ENCODE results near the gene ATP5F1A. TPM values are rescaled to one million over a fixed set of nuclear protein-coding genes. Genes with fewer than 3 reads are reported as not detected.

Gene ATP5F1A
- total RNA-seq, 1 experiment from 2014 or later = 625 TPM

DNA sequence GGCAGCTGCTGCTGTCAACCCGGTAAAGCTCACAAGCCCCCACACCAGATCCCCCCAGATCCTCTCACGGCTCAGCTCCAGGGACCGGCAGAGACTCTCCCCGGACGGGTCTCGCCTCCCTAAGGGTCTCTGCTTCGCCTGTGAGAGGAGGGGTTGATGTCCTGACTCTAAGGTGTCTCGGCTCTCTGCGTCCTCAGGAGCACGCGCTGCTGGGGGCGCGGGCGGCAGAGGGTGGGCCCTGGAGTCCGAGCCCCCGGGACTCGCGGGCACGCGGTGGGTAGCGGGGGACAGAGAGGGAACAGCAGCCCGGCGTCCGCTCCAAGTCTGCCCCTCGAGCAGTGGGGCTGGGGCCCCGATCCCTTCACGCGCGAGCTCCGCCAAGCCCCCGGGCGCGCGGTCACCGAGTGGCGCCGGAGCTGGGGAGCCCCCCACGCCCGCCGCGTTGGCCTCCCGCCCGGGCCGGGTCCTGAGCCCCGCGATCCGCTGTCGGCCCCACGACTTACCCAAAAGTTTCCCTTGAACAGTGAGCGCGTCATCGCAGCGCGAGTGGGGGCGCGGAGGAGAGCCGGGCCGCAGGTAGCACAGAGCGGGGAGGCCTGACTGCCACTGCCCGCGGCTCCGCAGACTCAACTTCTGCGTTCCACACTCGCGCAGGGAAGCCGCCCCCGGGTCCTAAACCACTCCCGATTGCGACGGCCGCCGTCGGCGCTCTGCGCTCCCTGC, 26.3 kb downstream of the ATP5F1A start, which contains the start of gene PSTPIP2:
PSTPIP2 (minus strand) TSS at position 608 of the 723 bp plus-strand sequence; CDS start at position 536, 72 bp downstream.
- Mint-ChIP-seq H3K4me1 (peaks cover 8% of the 10 kb centered on the region in 2 experiments), H3K4me3 (peak within 1 kb of the TSS; percentile 72 to 85), H3K27ac (peak within 1 kb of the TSS in 1 of 3 experiments; percentile 44; a peak in 1 of 7 replicates), H3K27me3 (ENCODE audit: low read depth) (peaks cover 30% of the 10 kb centered on the region), H3K9me3 (peaks cover 0 to 1% of the 10 kb centered on the region in 2 experiments; a peak in 1 of 5 replicates), H3K36me3 (ENCODE audit: insufficient read depth in 1 of 3, low read depth in 3 of 3) (peaks cover 0 to 5% (median 1%) of the 10 kb centered on the region in 3 experiments; a peak in 3 of 7 replicates)
- no peaks in the 10 kb centered on the region for H3K79me1 ChIP-seq (ENCODE audit: insufficient read depth, low read depth, low read length, poor library complexity, severe bottlenecking)
- peak; percentile 49 for DNase-seq
- H4K20me1 ChIP-seq (ENCODE audit: control insufficient read depth, insufficient read depth, insufficient read length) = no peaks in the 10 kb centered on the region
- H3K56ac ChIP-seq (ENCODE audit: insufficient read length, low read depth, low read length) = no peak within 1 kb of the TSS
- H2AFZ ChIP-seq (ENCODE audit: low read length) = no peak within 1 kb of the TSS
- no peak within 1 kb of the TSS for H3T11ph ChIP-seq (ENCODE audit: low read length)
- no peak within 1 kb of the TSS for H3K4ac ChIP-seq (ENCODE audit: low read depth, low read length)
- WGBS (ENCODE audit: extremely low coverage, insufficient read length, low lambda C conversion rate) = no CpG with 5 or more reads among the region's 75 CpGs
- H4K8ac ChIP-seq (replicated peaks; ENCODE audit: insufficient read length, low read depth, low read length) = no peak within 1 kb of the TSS
- no peaks in the 10 kb centered on the region for H3K9me3 ChIP-seq (ENCODE audit: control insufficient read depth, low read depth, low read length)
- no peak within 1 kb of the TSS for H3K9ac ChIP-seq (ENCODE audit: extremely low read depth, insufficient read length, low read length)
- peaks cover 5% of the 10 kb centered on the region for H3K27me3 ChIP-seq (ENCODE audit: insufficient read depth, low read length)
- peaks cover 10% of the 10 kb centered on the region for H3K23me2 ChIP-seq (ENCODE audit: insufficient read length, low read depth, low read length, poor library complexity, severe bottlenecking)
- H3K18ac ChIP-seq (ENCODE audit: insufficient read length, low read depth, low read length) = no peak within 1 kb of the TSS
- H2BK20ac ChIP-seq (ENCODE audit: low read depth, low read length, poor library complexity, severe bottlenecking) = no peak within 1 kb of the TSS
- H4K91ac ChIP-seq (ENCODE audit: insufficient read length, low read depth, low read length) = no peak within 1 kb of the TSS
- no peak within 1 kb of the TSS for H2BK5ac ChIP-seq (ENCODE audit: insufficient read length, low read length)
- no peaks in the 10 kb centered on the region for H3K4me1 ChIP-seq (ENCODE audit: insufficient read depth, low read length)
- H3K79me2 ChIP-seq (ENCODE audit: insufficient read depth, low read length) = no peaks in the 10 kb centered on the region
- H4K5ac ChIP-seq (ENCODE audit: insufficient read length, low read depth, low read length) = no peak within 1 kb of the TSS
- no peak within 1 kb of the TSS for H2BK15ac ChIP-seq (ENCODE audit: low read depth, low read length)
- no peak within 1 kb of the TSS for H2AK5ac ChIP-seq (ENCODE audit: insufficient read length, low read length)
- H2BK12ac ChIP-seq (ENCODE audit: insufficient read length, low read depth, low read length) = no peak within 1 kb of the TSS
- H3K14ac ChIP-seq (ENCODE audit: insufficient read depth, low read length) = peak within 1 kb of the TSS; percentile 76
- TF ChIP-seq, protein P1, sequence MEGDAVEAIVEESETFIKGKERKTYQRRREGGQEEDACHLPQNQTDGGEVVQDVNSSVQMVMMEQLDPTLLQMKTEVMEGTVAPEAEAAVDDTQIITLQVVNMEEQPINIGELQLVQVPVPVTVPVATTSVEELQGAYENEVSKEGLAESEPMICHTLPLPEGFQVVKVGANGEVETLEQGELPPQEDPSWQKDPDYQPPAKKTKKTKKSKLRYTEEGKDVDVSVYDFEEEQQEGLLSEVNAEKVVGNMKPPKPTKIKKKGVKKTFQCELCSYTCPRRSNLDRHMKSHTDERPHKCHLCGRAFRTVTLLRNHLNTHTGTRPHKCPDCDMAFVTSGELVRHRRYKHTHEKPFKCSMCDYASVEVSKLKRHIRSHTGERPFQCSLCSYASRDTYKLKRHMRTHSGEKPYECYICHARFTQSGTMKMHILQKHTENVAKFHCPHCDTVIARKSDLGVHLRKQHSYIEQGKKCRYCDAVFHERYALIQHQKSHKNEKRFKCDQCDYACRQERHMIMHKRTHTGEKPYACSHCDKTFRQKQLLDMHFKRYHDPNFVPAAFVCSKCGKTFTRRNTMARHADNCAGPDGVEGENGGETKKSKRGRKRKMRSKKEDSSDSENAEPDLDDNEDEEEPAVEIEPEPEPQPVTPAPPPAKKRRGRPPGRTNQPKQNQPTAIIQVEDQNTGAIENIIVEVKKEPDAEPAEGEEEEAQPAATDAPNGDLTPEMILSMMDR (conservative IDR thresholded peaks at IDR 0.05) = no peak
- H3K4me2 ChIP-seq (ENCODE audit: insufficient read depth, insufficient read length, low read length) = peak within 1 kb of the TSS; percentile 78
- no peak within 1 kb of the TSS for H2BK120ac ChIP-seq (ENCODE audit: low read depth, low read length, poor library complexity, severe bottlenecking)
- H3K27ac ChIP-seq (ENCODE audit: insufficient read length, low read depth, low read length) = no peak within 1 kb of the TSS
- no peak within 1 kb of the TSS for H3K23ac ChIP-seq (ENCODE audit: insufficient read length, low read depth, low read length)
